WERI-Rb-1 (cell line): ENCODE data around the gene CRYAA.
A peak's percentile ranks its signal among the peaks of the same experiment; 100 is the strongest.

ENCODE experiments used
- DNase-seq: peaks from one replicate; pipeline ENCODE4 v3.0.0-alpha.2; 2020
- H3K27ac ChIP-seq: fragments of 250-450 bp; sonication (Bioruptor Pico); 2 replicates; pipeline ENCODE4 v1.5.1; 2020; ENCODE audit warnings: mild to moderate bottlenecking, moderate library complexity
- H3K27me3 ChIP-seq: fragments of 250-450 bp; sonication (Bioruptor Pico); 2 replicates; pipeline ENCODE4 v1.5.1; 2021; ENCODE audit warnings: mild to moderate bottlenecking, low read depth, moderate library complexity; ENCODE audit not compliant: insufficient read depth, severe bottlenecking
- H3K36me3 ChIP-seq: fragments of 250-450 bp; sonication (Bioruptor Pico); 2 replicates; pipeline ENCODE4 v1.5.1; 2020; ENCODE audit warnings: mild to moderate bottlenecking, moderate library complexity
- H3K4me3 ChIP-seq: 2 replicates; pipeline ENCODE4 v1.5.1; 2011; ENCODE audit warnings: low read depth, mild to moderate bottlenecking, control low read depth, low read length
- H3K9me3 ChIP-seq: fragments of 250-450 bp; sonication (Bioruptor Pico); 2 replicates; pipeline ENCODE4 v1.5.1; 2021; ENCODE audit warnings: mild to moderate bottlenecking, moderate library complexity; ENCODE audit not compliant: severe bottlenecking
- CTCF ChIP-seq: IDR thresholded peaks from 2 replicates; pipeline ENCODE4 v1.5.1; 2011; ENCODE audit warnings: low read depth, mild to moderate bottlenecking, control low read depth, inconsistent platforms, low read length

Gene CRYAA

GRCh38 chr21:43194303-43195120 lies 25.7 kb downstream of the CRYAA start:
- Histone ChIP-seq H3K36me3 (no peaks in the 10 kb centered on the region), H3K4me3 (no peak overlapping the region), H3K27me3 (no peaks in the 10 kb centered on the region), H3K9me3 (peaks cover 5% of the 10 kb centered on the region), H3K27ac (no peak overlapping the region)
- peak; percentile 5 for DNase-seq
- TF ChIP-seq CTCF, result no peak

DNA sequence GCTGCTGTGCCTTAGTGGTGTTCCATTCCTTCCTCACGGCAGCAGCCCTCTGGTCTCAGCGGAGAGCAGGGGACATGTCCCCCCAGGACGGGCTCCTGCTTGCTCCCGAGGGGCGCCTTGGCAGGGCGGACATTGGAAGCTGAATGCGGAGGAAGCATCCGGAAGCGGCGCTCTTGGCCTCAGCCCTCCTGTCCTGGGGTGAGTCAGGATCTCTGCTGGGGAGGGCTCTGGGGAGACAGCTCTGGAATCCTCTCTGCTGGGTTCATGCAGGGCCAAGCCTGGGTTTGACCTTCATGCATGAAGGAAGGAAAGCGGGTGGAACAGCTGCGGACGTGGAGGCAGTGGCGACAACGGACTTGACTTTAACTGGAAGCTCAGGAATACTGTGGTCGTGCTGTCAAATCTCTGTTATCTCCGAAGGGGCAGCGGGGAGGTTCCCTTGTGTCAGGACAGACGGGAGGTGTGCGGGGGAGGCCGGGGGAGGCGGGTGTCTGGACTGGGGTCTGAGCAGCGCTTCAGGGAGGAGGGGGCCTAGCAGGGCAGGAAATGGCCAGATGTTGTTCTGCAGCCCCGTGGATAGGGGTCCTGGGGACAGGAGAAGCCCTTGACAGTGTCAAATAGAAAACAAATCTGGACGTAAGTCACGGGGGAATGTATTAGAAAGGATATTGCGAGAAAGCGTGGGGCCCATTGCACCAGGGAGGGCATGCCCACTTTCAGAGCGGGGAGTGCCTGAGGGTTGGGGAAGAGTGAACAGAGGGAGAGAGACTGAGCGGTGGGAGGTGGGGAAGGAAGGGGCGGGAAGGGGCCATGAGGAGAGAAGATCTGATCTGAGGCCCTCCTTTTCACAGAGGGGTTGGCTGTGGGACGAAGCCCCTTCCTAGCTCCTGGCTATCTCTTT lies 26.6 kb downstream of the CRYAA start:
- TF ChIP-seq CTCF, result no peak
- peaks cover 5% of the 10 kb centered on the region for H3K9me3 ChIP-seq
- H3K27ac ChIP-seq, result no peak overlapping the region
- H3K36me3 ChIP-seq, result no peaks in the 10 kb centered on the region
- no peak overlapping the region for H3K4me3 ChIP-seq
- H3K27me3 ChIP-seq, result no peaks in the 10 kb centered on the region
- peak; percentile 29 for DNase-seq

DNA sequence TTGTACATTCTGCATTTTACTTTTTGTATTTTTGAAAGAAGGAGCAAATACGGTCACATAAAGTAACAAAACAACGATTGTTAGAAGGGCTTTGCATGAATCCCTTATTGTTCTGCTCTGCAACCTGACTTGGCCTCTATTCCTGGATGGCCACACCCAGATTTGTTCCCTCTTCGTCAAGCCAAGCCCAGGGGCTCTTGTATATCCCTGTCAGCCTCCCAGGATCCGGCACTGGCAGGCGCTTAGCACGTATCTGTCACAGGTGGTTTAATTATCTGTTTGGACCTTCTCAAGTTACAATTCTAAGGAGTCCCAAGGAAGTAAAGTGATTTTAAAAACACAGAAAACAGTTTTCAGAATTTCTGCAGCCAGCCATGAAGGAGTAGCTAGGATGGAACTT lies 28.0 kb downstream of the CRYAA start:
- Histone ChIP-seq H3K27ac (no peak overlapping the region), H3K4me3 (no peak overlapping the region), H3K9me3 (peaks cover 18% of the 10 kb centered on the region), H3K27me3 (no peaks in the 10 kb centered on the region), H3K36me3 (no peaks in the 10 kb centered on the region)
- DNase-seq, result peak; percentile 21
- TF ChIP-seq CTCF, result no peak

GRCh38 chr21:43198376-43198775 lies 29.6 kb downstream of the CRYAA start:
- no peak for TF ChIP-seq CTCF
- Histone ChIP-seq H3K36me3 (no peaks in the 10 kb centered on the region), H3K9me3 (peaks cover 30% of the 10 kb centered on the region), H3K4me3 (no peak overlapping the region), H3K27ac (no peak overlapping the region), H3K27me3 (no peaks in the 10 kb centered on the region)
- no peak for DNase-seq

GRCh38 chr21:43201491-43201890 lies 32.7 kb downstream of the CRYAA start:
- Histone ChIP-seq H3K27me3 (no peaks in the 10 kb centered on the region), H3K4me3 (no peak overlapping the region), H3K9me3 (peaks cover 30% of the 10 kb centered on the region), H3K27ac (no peak overlapping the region), H3K36me3 (no peaks in the 10 kb centered on the region)
- DNase-seq, result no peak
- no peak for TF ChIP-seq CTCF
